MCF 10A (cell line): ENCODE results near the gene MME. TPM values are rescaled to one million over a fixed set of nuclear protein-coding genes. Genes with fewer than 3 reads are reported as not detected.

Experiments used
- BruUV-seq: library from RNA; stranded (reverse); fragments of 400-500 nt; replicated peaks from 2 replicates; lab custom pipeline; 2021; lab: Mats Ljungman, UMichigan
- CTCF ChIA-PET: fragments of 300-600 bp; sonication (Branson Sonifier 250); formaldehyde crosslinking; extraction: SDS; loops from one replicate; lab custom pipeline; 2021; ENCODE audit warnings: antibody characterized with exemption, inconsistent platforms; lab: Yijun Ruan, JAX
- POLR2A ChIA-PET: fragments of 300-600, 350-650 bp; sonication (Branson Sonifier 250); formaldehyde crosslinking; extraction: SDS; loops from one replicate; lab custom pipeline; 2020; ENCODE audit warnings: antibody characterized with exemption, inconsistent platforms; lab: Yijun Ruan, JAX
- DNase-seq: peaks from one replicate; pipeline ENCODE4 v3.0.0-alpha.2; 2018; ENCODE audit not compliant: unreplicated experiment
- H3K27ac Mint-ChIP-seq: one replicate; pipeline ENCODE4 v1.8.0; 2022; ENCODE audit warnings: mild to moderate bottlenecking, low read depth, mixed read lengths; ENCODE audit not compliant: unreplicated experiment
- H3K27me3 Mint-ChIP-seq: one replicate; pipeline ENCODE4 v1.8.0; 2022; ENCODE audit warnings: mixed read lengths; ENCODE audit not compliant: insufficient read depth, unreplicated experiment
- H3K36me3 Mint-ChIP-seq: one replicate; pipeline ENCODE4 v1.8.0; 2022; ENCODE audit warnings: mild to moderate bottlenecking, moderate library complexity, mixed read lengths; ENCODE audit not compliant: insufficient read depth, unreplicated experiment
- H3K4me1 Mint-ChIP-seq: one replicate; pipeline ENCODE4 v1.8.0; 2022; ENCODE audit warnings: mixed read lengths; ENCODE audit not compliant: insufficient read depth, unreplicated experiment
- H3K4me3 Mint-ChIP-seq: one replicate; pipeline ENCODE4 v1.8.0; 2022; ENCODE audit warnings: mild to moderate bottlenecking, moderate library complexity, mixed read lengths; ENCODE audit not compliant: unreplicated experiment
- H3K9me3 Mint-ChIP-seq: one replicate; pipeline ENCODE4 v1.8.0; 2022; ENCODE audit warnings: mixed read lengths; ENCODE audit not compliant: unreplicated experiment
- CTCF ChIP-seq: fragments of 200-600 bp; IDR thresholded peaks from one replicate; pipeline ENCODE4 v1.8.0; 2022; ENCODE audit warnings: antibody characterized with exemption, mild to moderate bottlenecking; ENCODE audit not compliant: unreplicated experiment
- intact Hi-C: fragments of 100-400 bp; cut with micrococcal nuclease; formaldehyde crosslinking; loops from 2 replicates; pipeline ENCODE4 v1.14.1; 2022
- total RNA-seq: library from RNA; stranded (reverse); gene quantifications from 2 replicates; pipeline ENCODE4 v1.2.3, GENCODE V29; 2022

MME gene
- total RNA-seq, 1 experiment from 2014 or later, result 26.3 TPM

- no peak for TF ChIP-seq CTCF
- H3K27ac Mint-ChIP-seq, result peak overlapping the region; percentile 75
Measured at GRCh38 chr3:155070932-155071387, 9.2 kb upstream of the MME start.

GRCh38 chr3:155075200-155075599 is 4.9 kb upstream of the MME start:
- no peak for TF ChIP-seq CTCF
- no peak overlapping the region for H3K4me3 Mint-ChIP-seq
- no peak for DNase-seq
- POLR2A ChIA-PET, result interaction anchor here (0.6 kb wide), 1 partner anchor 56 kb away, joined by 3 read pairs; no protein-coding TSS in a partner anchor
- intact Hi-C loops, result no loop called here
- no peak overlapping the region for H3K27ac Mint-ChIP-seq
- peaks cover 6% of the 10 kb centered on the region for H3K36me3 Mint-ChIP-seq
- H3K27me3 Mint-ChIP-seq, result no peaks in the 10 kb centered on the region
- peaks cover 15% of the 10 kb centered on the region for H3K9me3 Mint-ChIP-seq
- CTCF ChIA-PET, result no interaction called here
- peaks cover 10% of the 10 kb centered on the region for H3K4me1 Mint-ChIP-seq
- BruUV-seq, result no TSS peak

More at GRCh38 chr3:155070932-155071387, 9.2 kb upstream of the MME start:
- DNase-seq, result peak; percentile 61
- peaks cover 15% of the 10 kb centered on the region for H3K9me3 Mint-ChIP-seq
- no TSS peak for BruUV-seq
- intact Hi-C loops, result no loop called here
- POLR2A ChIA-PET, result no interaction called here
- H3K27me3 Mint-ChIP-seq, result no peaks in the 10 kb centered on the region
- H3K4me3 Mint-ChIP-seq, result no peak overlapping the region
- CTCF ChIA-PET, result no interaction called here
- peaks cover 11% of the 10 kb centered on the region for H3K4me1 Mint-ChIP-seq
- H3K36me3 Mint-ChIP-seq, result no peaks in the 10 kb centered on the region

GRCh38 chr3:155076888-155077287 is 3.2 kb upstream of the MME start:
- CTCF ChIA-PET, result interaction anchor here (1.0 kb wide), 1 partner anchor 11 kb away, joined by 3 read pairs; no protein-coding TSS in a partner anchor

More at GRCh38 chr3:155076888-155077287, 3.2 kb upstream of the MME start:
- Mint-ChIP-seq H3K4me1 (peaks cover 21% of the 10 kb centered on the region), H3K27me3 (no peaks in the 10 kb centered on the region), H3K27ac (no peak overlapping the region), H3K4me3 (no peak overlapping the region), H3K9me3 (peaks cover 13% of the 10 kb centered on the region), H3K36me3 (peaks cover 6% of the 10 kb centered on the region)
- no peak for TF ChIP-seq CTCF
- intact Hi-C loops, result no loop called here
- peak; percentile 25 for DNase-seq
- POLR2A ChIA-PET, result interaction anchor here (5.3 kb wide), 1 partner anchor 11 kb away, joined by 31 read pairs; no protein-coding TSS in a partner anchor
- BruUV-seq, result no TSS peak
